Measurements from ENCODE around the gene FCGBP. TPM values are rescaled to one million over a fixed set of nuclear protein-coding genes. Genes with fewer than 3 reads are reported as not detected.

FCGBP gene
- total and polyA plus RNA-seq, 2 of the 4 experiments (the other 2 are of a cell fraction): under 0.01 to 0.03 TPM

DNA sequence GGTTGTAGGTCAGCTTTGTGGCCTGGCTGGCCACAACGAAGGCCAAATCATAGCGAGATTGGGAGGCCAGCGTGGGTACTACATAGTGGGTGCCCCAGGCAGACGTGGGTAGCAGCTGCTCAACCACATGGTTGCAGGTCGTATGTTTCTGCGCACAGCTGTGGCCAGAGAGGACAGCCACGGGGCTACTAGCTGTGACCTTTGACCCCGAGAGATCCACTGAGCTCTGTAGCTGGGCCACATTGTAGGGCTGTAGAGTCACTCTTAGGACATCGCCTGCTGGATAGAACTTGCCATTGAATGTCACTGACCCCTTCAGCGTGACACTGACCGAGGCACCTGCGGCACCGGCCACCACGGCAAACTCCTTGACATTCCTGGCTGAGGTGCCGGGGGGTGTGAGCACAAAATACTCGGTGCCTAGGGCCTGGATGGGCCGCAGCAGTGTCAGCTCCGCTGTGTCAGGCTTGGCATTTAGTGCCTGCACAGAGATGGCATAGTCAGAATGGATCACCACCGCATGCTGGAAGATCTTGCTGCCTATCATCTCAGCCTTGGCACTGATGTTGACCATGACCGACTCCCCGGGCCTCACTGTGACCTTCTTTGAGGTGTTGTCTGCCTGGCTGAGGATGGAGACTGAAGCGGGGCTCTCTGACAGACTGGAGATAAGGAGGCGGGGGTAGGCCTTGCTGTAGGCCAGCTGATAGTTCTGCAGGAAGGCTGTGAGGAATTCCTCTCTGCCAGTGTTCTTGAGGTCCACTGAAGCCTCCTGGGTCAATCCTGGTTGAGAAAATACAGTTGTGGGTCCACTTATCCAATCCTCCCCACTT, 6.7 kb downstream of the FCGBP start:
- Histone ChIP-seq H3K18ac (ENCODE audit: low read depth, low read length) (no peak overlapping the region), H2AFZ (replicated peaks; ENCODE audit: low read length, poor library complexity) (no peak overlapping the region), H2BK15ac (ENCODE audit: low read depth, low read length) (no peak overlapping the region), H3K14ac (replicated peaks; ENCODE audit: low read depth, low read length) (no peak overlapping the region), H3K27ac (ENCODE audit: insufficient read depth, low read length) (no peak overlapping the region), H3K4me3 (ENCODE audit: insufficient read depth, low read depth, low read length) (no peak overlapping the region), H2BK20ac (ENCODE audit: low read depth, low read length) (no peak overlapping the region), H3K4me1 (ENCODE audit: control insufficient read depth, insufficient read depth, low read length) (no peaks in the 10 kb centered on the region), H3K27me3 (ENCODE audit: control insufficient read depth, insufficient read depth, low read length) (no peaks in the 10 kb centered on the region), H2AK5ac (ENCODE audit: low read depth, low read length) (no peak overlapping the region), H4K91ac (ENCODE audit: insufficient read depth, low read depth, low read length) (no peak overlapping the region), H2BK120ac (ENCODE audit: low read depth, low read length) (no peak overlapping the region), H3K79me1 (ENCODE audit: low read depth in 1 of 2, low read length in 2 of 2) (no peaks in the 10 kb centered on the region), H3K9me1 (ENCODE audit: insufficient read depth, low read length) (no peaks in the 10 kb centered on the region), H4K5ac (ENCODE audit: low read depth, low read length) (no peak overlapping the region), H2AK9ac (replicated peaks; ENCODE audit: low read depth, low read length, poor library complexity) (no peak overlapping the region), H3K56ac (ENCODE audit: extremely low read depth, insufficient read depth, low read length) (no peak overlapping the region), H3K9ac (ENCODE audit: low read depth, low read length) (no peak overlapping the region), H3K4me2 (ENCODE audit: low read depth, low read length) (no peak overlapping the region), H3K36me3 (ENCODE audit: control insufficient read depth, insufficient read depth, low read length) (no peaks in the 10 kb centered on the region), H2BK5ac (ENCODE audit: low read depth, low read length, poor library complexity, severe bottlenecking) (no peak overlapping the region), H3K4ac (ENCODE audit: low read depth, low read length) (no peak overlapping the region), H3K23ac (ENCODE audit: low read depth, low read length) (no peak overlapping the region), H4K8ac (ENCODE audit: low read depth in 2 of 2, low read length in 2 of 2) (no peak overlapping the region), H4K20me1 (ENCODE audit: insufficient read depth, low read length) (no peaks in the 10 kb centered on the region), H3K9me3 (ENCODE audit: control insufficient read depth, insufficient read depth, low read length) (no peaks in the 10 kb centered on the region)
- TF ChIP-seq SMC3 (IDR thresholded peaks at IDR 0.05; ENCODE audit: low read depth, low read length) (no peak), RAD21 (IDR thresholded peaks at IDR 0.05; ENCODE audit: low read length) (no peak), MXI1 (IDR thresholded peaks at IDR 0.05; ENCODE audit: borderline replicate concordance, low read depth, low read length) (no peak), MAZ (IDR thresholded peaks at IDR 0.05; ENCODE audit: borderline replicate concordance, low read depth, low read length) (no peak), RFX5 (IDR thresholded peaks at IDR 0.05; ENCODE audit: low read depth, low read length) (no peak), NFE2L2 (IDR thresholded peaks at IDR 0.05; ENCODE audit: low read depth, low read length) (no peak), BHLHE40 (IDR thresholded peaks at IDR 0.05; ENCODE audit: low read depth, low read length) (no peak), MAFK (IDR thresholded peaks at IDR 0.05; ENCODE audit: low read depth, low read length) (no peak), CEBPB (IDR thresholded peaks at IDR 0.05; ENCODE audit: low read depth, low read length) (no peak)
- in situ Hi-C loops (cut with MboI; ENCODE audit: low sequenced_read_pairs) (no loop called here), dilution Hi-C loops (cut with HindIII; ENCODE audit: low sequenced_read_pairs, unreplicated experiment) (no loop called here), intact Hi-C loops (cut with micrococcal nuclease) (no loop called here)
- ATAC-seq (ENCODE audit: low read depth) (no peak), DNase-seq (no peak)
- WGBS, 2 experiments (ENCODE audit: extremely low coverage in 2 of 2, insufficient read length in 1 of 2): 74% methylated on average over 15 of the region's 23 CpGs; no CpG with 5 or more reads in 1 of the 2 experiments
- ChIA-PET CTCF (no interaction called here), POLR2A (ENCODE audit: unreplicated experiment) (no interaction called here)
- BruUV-seq (replicated peaks): no TSS peak

Data from IMR-90 (cell line).